SU-DHL-6 (cell line): ENCODE data around the gene JAK3.

Source experiments
- H2AFZ ChIP-seq: fragments of 200-600 bp; sonication (generic); 2 replicates; pipeline ENCODE4 v1.6.1; 2014; ENCODE audit warnings: low read depth, mild to moderate bottlenecking, moderate library complexity, mixed read lengths, antibody characterized with exemption, low read length; ENCODE audit not compliant: severe bottlenecking
- H3F3A ChIP-seq: fragments of 200-600 bp; shearing (Covaris generic); 2 replicates; pipeline ENCODE4 v1.6.0; 2016; ENCODE audit warnings: antibody characterized with exemption, mild to moderate bottlenecking; ENCODE audit not compliant: insufficient read depth
- H3K27ac ChIP-seq: fragments of 200-600 bp; sonication (generic); 2 replicates; pipeline ENCODE4 v1.5.1; 2016; ENCODE audit warnings: low read depth, mild to moderate bottlenecking, low read length, moderate library complexity, mixed read lengths
- H3K27me3 ChIP-seq: fragments of 200-600 bp; sonication (generic), shearing (Covaris generic); 2 replicates; pipeline ENCODE4 v1.6.0; 2014; ENCODE audit warnings: mild to moderate bottlenecking, low read length
- H3K36me3 ChIP-seq: fragments of 200-600 bp; sonication (generic); 2 replicates; pipeline ENCODE4 v1.6.1; 2014; ENCODE audit warnings: mild to moderate bottlenecking, low read length, mixed read lengths
- H3K4me2 ChIP-seq: fragments of 300-600, 200-600 bp; shearing (Covaris generic), sonication (generic); 2 replicates; pipeline ENCODE4 v1.6.0; 2014; ENCODE audit warnings: low read length, low read depth, mild to moderate bottlenecking; ENCODE audit not compliant: poor library complexity, severe bottlenecking
- H3K4me3 ChIP-seq: fragments of 200-600 bp; sonication (generic); 2 replicates; pipeline ENCODE4 v1.5.1; 2014; ENCODE audit warnings: antibody characterized with exemption, low read length, mild to moderate bottlenecking, mixed read lengths; ENCODE audit not compliant: insufficient read depth, poor library complexity, severe bottlenecking
- H3K79me2 ChIP-seq: fragments of 200-600 bp; sonication (generic); 2 replicates; pipeline ENCODE4 v1.6.1; 2014; ENCODE audit warnings: mild to moderate bottlenecking, low read length, moderate library complexity; ENCODE audit not compliant: insufficient read depth
- H3K9ac ChIP-seq: fragments of 200-600 bp; sonication (generic); 2 replicates; pipeline ENCODE4 v1.7.0; 2014; ENCODE audit warnings: mild to moderate bottlenecking, low read length
- H3K9me2 ChIP-seq: fragments of 200-600 bp; sonication (generic); replicated peaks from 2 replicates; pipeline ENCODE4 v1.6.1; 2014; ENCODE audit warnings: low read length; ENCODE audit not compliant: insufficient read depth
- H3K9me3 ChIP-seq: fragments of 200-600 bp; sonication (generic); 2 replicates; pipeline ENCODE4 v1.6.1; 2014; ENCODE audit warnings: low read length, mixed read lengths; ENCODE audit not compliant: insufficient read depth
- H4K20me1 ChIP-seq: fragments of 200-600 bp; sonication (generic); 2 replicates; pipeline ENCODE4 v1.6.1; 2014; ENCODE audit warnings: low read depth, mild to moderate bottlenecking, antibody characterized with exemption, low read length, moderate library complexity, mixed read lengths
- EZH2phosphoT487 ChIP-seq: fragments of 200-600 bp; sonication (generic), shearing (Covaris generic); conservative IDR thresholded peaks from 2 replicates; pipeline ENCODE4 v1.6.1; 2018; ENCODE audit warnings: mild to moderate bottlenecking, antibody characterized with exemption, low read length, moderate library complexity, mixed read lengths
- TF ChIP-seq, protein P1 (sequence below): fragments of 200-600 bp; sonication (generic); IDR thresholded peaks from one replicate; pipeline ENCODE4 v1.5.1; 2017; ENCODE audit warnings: antibody characterized with exemption, mild to moderate bottlenecking, low read length, moderate library complexity; ENCODE audit not compliant: insufficient read depth, poor library complexity, severe bottlenecking

JAK3 gene

DNA sequence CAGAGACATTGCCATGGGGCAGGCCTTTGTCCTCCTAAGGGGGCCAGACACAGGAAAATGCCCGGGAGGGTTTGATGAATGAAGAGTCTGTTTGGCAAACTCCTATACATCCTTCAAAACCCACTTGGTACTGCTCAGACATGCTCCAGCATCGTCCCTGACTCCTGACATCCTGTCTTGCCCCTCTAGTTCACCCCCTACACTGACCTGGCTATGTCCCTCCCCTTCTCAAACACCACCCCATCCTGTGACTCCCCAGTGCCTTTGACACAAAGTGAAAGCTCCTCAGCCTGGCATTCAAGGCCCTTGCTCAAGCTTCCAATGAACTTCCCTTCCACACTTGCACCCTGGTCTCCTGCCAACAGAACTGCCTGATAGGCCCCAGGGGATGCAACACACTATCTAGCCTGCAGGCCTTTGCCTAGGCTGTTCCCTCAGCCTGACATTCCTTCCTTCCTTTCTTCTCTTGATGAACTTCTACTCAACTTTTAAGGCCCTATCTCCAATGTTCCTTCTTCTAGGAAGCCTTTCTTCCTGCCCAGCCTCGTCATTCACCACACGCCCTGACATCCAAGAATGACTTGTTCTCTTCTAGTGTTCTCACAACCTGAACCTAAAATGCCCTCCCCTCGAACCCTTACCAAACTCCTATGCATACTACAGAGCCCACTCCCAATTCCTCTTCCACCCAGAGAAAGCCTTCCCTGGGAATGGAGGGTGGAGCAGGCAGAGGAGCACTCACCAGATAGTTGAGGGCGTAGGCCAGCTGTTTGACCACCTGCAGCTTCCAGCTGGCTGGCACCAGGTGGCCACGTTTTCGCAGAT, 12.4 kb downstream of the JAK3 start:
- Histone ChIP-seq H3K27ac (no peak overlapping the region), H4K20me1 (no peaks in the 10 kb centered on the region), H3K9me3 (no peaks in the 10 kb centered on the region), H2AFZ (no peak overlapping the region), H3K4me3 (no peak overlapping the region), H3K36me3 (no peaks in the 10 kb centered on the region), H3K79me2 (no peaks in the 10 kb centered on the region), H3K27me3 (no peaks in the 10 kb centered on the region), H3F3A (no peaks in the 10 kb centered on the region), H3K9me2 (no peaks in the 10 kb centered on the region), H3K9ac (no peak overlapping the region), H3K4me2 (no peak overlapping the region)
- TF ChIP-seq, protein P1, sequence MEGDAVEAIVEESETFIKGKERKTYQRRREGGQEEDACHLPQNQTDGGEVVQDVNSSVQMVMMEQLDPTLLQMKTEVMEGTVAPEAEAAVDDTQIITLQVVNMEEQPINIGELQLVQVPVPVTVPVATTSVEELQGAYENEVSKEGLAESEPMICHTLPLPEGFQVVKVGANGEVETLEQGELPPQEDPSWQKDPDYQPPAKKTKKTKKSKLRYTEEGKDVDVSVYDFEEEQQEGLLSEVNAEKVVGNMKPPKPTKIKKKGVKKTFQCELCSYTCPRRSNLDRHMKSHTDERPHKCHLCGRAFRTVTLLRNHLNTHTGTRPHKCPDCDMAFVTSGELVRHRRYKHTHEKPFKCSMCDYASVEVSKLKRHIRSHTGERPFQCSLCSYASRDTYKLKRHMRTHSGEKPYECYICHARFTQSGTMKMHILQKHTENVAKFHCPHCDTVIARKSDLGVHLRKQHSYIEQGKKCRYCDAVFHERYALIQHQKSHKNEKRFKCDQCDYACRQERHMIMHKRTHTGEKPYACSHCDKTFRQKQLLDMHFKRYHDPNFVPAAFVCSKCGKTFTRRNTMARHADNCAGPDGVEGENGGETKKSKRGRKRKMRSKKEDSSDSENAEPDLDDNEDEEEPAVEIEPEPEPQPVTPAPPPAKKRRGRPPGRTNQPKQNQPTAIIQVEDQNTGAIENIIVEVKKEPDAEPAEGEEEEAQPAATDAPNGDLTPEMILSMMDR: no peak
- TF ChIP-seq EZH2phosphoT487: no peak

DNA sequence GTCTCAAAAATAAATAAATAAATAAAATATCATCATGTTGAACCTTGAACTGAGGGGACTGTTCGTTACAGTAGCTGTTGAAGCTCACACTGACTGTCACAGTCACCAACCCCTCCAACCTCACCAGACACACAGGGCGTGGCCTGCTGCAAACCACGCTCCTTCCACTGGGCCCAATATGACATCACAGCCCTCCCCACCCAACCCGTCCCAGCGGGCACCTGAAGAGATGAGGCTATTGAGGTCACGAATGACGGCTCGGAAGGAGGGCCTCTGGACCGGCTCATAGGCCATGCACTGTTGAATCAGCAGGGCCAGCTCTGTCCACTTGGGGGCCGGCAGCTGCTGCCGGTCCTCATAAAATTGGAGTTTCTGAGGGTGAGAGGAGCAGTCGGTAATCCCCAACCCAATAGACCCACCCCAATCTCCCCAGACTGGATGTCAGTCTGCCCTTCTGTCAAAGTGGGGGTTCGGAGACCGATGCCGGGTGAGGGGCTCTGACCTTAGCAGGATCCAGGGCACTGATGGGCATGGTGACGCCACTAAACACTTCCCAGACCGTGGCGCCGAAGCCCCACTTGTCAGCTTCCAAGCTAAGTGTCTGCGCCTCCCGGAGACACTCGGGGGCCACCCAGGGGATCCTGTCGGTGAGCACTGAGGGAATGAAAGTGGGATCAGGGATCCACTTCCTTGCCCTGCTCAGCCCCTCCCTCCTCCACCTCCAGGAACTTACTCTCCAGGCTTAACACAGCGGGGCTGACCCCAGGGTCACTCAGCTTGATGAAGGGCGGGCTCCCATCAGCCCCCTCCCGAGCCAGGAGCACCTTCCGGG, 13.2 kb downstream of the JAK3 start:
- H3K79me2 ChIP-seq: no peaks in the 10 kb centered on the region
- H3K4me3 ChIP-seq: no peak overlapping the region
- no peaks in the 10 kb centered on the region for H3K36me3 ChIP-seq
- H3F3A ChIP-seq: no peaks in the 10 kb centered on the region
- TF ChIP-seq, protein P1: no peak
- no peak for TF ChIP-seq EZH2phosphoT487
- H4K20me1 ChIP-seq: no peaks in the 10 kb centered on the region
- H3K27me3 ChIP-seq: no peaks in the 10 kb centered on the region
- H2AFZ ChIP-seq: no peak overlapping the region
- no peaks in the 10 kb centered on the region for H3K9me3 ChIP-seq
- H3K9ac ChIP-seq: no peak overlapping the region
- H3K9me2 ChIP-seq: no peaks in the 10 kb centered on the region
- no peak overlapping the region for H3K27ac ChIP-seq
- H3K4me2 ChIP-seq: no peak overlapping the region

DNA sequence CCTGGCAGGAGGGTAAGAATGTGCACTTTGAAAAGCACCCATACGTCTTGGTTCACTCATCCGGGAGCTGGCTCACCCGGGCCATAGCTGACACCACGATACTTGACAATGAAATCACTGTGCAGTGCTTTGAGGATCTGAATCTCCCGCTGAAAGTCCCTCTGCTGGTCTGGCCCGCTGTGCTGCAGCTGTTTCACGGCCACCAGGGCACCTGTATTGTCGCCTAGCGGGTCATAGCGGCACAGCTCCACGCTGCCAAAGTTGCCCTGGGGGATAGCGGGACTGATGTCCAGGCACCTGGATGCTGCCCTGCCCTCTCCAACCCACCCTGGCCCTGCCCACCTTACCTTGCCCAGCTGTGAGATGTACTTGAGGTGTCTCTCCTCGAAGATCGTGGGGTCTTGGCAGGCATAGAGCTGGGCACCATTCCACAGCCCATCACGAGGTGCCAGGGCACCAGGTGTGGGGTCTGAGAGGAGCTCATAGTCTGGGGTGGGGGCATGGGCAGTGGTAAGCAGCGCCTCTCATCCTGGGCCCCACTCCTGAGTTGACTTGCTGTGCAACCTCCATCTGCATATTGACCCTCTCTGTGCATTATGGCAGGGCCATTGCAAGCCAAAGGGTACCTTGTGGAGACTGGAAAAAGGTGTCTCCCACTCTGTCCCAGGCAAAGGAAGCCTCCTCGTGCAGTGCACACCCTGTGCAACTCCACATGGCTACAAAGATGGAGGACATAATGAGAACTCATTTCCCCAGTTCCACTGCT, 15.2 kb downstream of the JAK3 start:
- no peak overlapping the region for H3K27ac ChIP-seq
- no peaks in the 10 kb centered on the region for H3K9me2 ChIP-seq
- TF ChIP-seq, protein P1: no peak
- no peak for TF ChIP-seq EZH2phosphoT487
- no peaks in the 10 kb centered on the region for H3F3A ChIP-seq
- H3K27me3 ChIP-seq: no peaks in the 10 kb centered on the region
- H3K9ac ChIP-seq: no peak overlapping the region
- H3K4me3 ChIP-seq: no peak overlapping the region
- H2AFZ ChIP-seq: no peak overlapping the region
- H3K79me2 ChIP-seq: no peaks in the 10 kb centered on the region
- H3K4me2 ChIP-seq: no peak overlapping the region
- H4K20me1 ChIP-seq: no peaks in the 10 kb centered on the region
- H3K36me3 ChIP-seq: no peaks in the 10 kb centered on the region
- no peaks in the 10 kb centered on the region for H3K9me3 ChIP-seq
